Upper lobe of left lung (tissue), 6 donors: ENCODE data around the gene SAP130. TPM values are rescaled to one million over a fixed set of nuclear protein-coding genes. Genes with fewer than 3 reads are reported as not detected.

Experiments used
- ATAC-seq, 2 donors: fragments of 200-7000 bp; cut with Tn5 transposase; one replicate each; pipeline ENCODE4 v1.9.1; 2022; ENCODE audit warnings: mild to moderate bottlenecking in 2 of 2, moderate library complexity in 2 of 2; ENCODE audit not compliant: low FRiP score in 2 of 2
- DNase-seq, 2 donors: peaks; one replicate each; pipeline ENCODE4 v3.0.0-alpha.2; 2019 to 2020
- H3K27ac ChIP-seq, 4 donors: fragments of 200-600 bp; sonication (generic); one replicate each; pipeline ENCODE4 v1.5.1; 2016 to 2019
- H3K27me3 ChIP-seq, 4 donors: fragments of 200-600 bp; sonication (generic); one replicate each; pipeline ENCODE4 v1.5.1; 2017 to 2019
- H3K36me3 ChIP-seq, 4 donors: fragments of 200-600 bp; sonication (generic); one replicate each; pipeline ENCODE4 v1.5.1; 2016 to 2019
- H3K4me1 ChIP-seq, 4 donors: fragments of 200-600 bp; sonication (generic); one replicate each; pipeline ENCODE4 v1.5.1; 2018 to 2019
- H3K4me3 ChIP-seq, 4 donors: fragments of 200-600 bp; sonication (generic); one replicate each; pipeline ENCODE4 v1.5.1; 2017 to 2019; ENCODE audit warnings: mild to moderate bottlenecking in 2 of 4, moderate library complexity in 1 of 4
- H3K9me3 ChIP-seq, 4 donors: fragments of 200-600 bp; sonication (generic); one replicate each; pipeline ENCODE4 v1.5.1; 2018 to 2019
- CTCF ChIP-seq, 6 experiments: fragments of 450-650 bp in 4 of 6; fragments of 200-600 bp in 2 of 6; sonication (generic) in 2 of 6; IDR thresholded peaks; one replicate each; pipeline ENCODE4 v1.5.1; 2016 to 2019; ENCODE audit warnings: antibody characterized with exemption in 6 of 6
- EP300 ChIP-seq, 4 donors: sonication (generic); formaldehyde crosslinking; IDR thresholded peaks; one replicate each; pipeline ENCODE4 v1.5.1; 2017; ENCODE audit warnings: antibody characterized with exemption in 4 of 4, control low read depth in 2 of 4
- POLR2A ChIP-seq, 4 donors: fragments of 450-650 bp; IDR thresholded peaks; one replicate each; pipeline ENCODE4 v1.5.1; 2016 to 2017; ENCODE audit warnings: antibody characterized with exemption in 4 of 4, mild to moderate bottlenecking in 2 of 4
- POLR2AphosphoS5 ChIP-seq, 2 donors: sonication (generic); formaldehyde crosslinking; IDR thresholded peaks; one replicate each; pipeline ENCODE4 v1.5.1; 2017; ENCODE audit warnings: antibody characterized with exemption in 2 of 2
- WGBS, 2 donors: methylation state at CpG; one replicate each; pipeline ENCODE4 v1.1.5; 2017 to 2018; 5-methylcytosine and 5-hydroxymethylcytosine counted together
- total RNA-seq, 6 donors: library from RNA; depleted of rRNA in 4 of 6; stranded (reverse); fragments of >200 nt in 4 of 6; gene quantifications; one replicate each; pipeline versions ENCODE4 v1.1.0 to v1.2.1, GENCODE V29; 2016 to 2021
- donor health status: DM: no; HTN: no; CAD: no; lungs with moderate emphysema.
- donor health status: DM: no; HTN: yes; CAD: no; lungs with severe emphysema.

SAP130 gene
- total RNA-seq, 6 donors from 2014 or later: 9.8 to 20.7 (median 17.2) TPM

GRCh38 chr2:127985026-127985734, 42.7 kb downstream of the SAP130 start:
- H3K27ac ChIP-seq: no peak overlapping the region
- peaks cover 21 to 87% (median 57%) of the 10 kb centered on the region in 4 donors for H3K36me3 ChIP-seq
- 85 to 96% methylated on average over 6 of the region's 6 CpGs for WGBS, 2 donors
- DNase-seq: no peak
- no peak overlapping the region for H3K4me3 ChIP-seq
- H3K27me3 ChIP-seq: no peaks in the 10 kb centered on the region
- no peak for ATAC-seq
- no peaks in the 10 kb centered on the region for H3K9me3 ChIP-seq
- no peak for TF ChIP-seq POLR2AphosphoS5 (IDR thresholded peaks at IDR 0.05)
- TF ChIP-seq CTCF (IDR thresholded peaks at IDR 0.05): no peak
- TF ChIP-seq EP300 (IDR thresholded peaks at IDR 0.05): no peak
- no peak for TF ChIP-seq POLR2A (IDR thresholded peaks at IDR 0.05)
- no peaks in the 10 kb centered on the region for H3K4me1 ChIP-seq

- ATAC-seq (no peak), DNase-seq (no peak)
- TF ChIP-seq CTCF (IDR thresholded peaks at IDR 0.05) (no peak), EP300 (IDR thresholded peaks at IDR 0.05) (no peak), POLR2AphosphoS5 (IDR thresholded peaks at IDR 0.05) (no peak), POLR2A (IDR thresholded peaks at IDR 0.05) (no peak)
- H3K27me3 ChIP-seq: no peaks in the 10 kb centered on the region
- H3K36me3 ChIP-seq: peaks cover 21 to 85% (median 54%) of the 10 kb centered on the region in 4 donors
- no peaks in the 10 kb centered on the region for H3K4me1 ChIP-seq
- no peaks in the 10 kb centered on the region for H3K9me3 ChIP-seq
- 96% methylated on average over 3 of the region's 3 CpGs for WGBS, 2 donors
- H3K27ac ChIP-seq: no peak overlapping the region
- no peak overlapping the region for H3K4me3 ChIP-seq
Measured at GRCh38 chr2:127984551-127984950, 43.3 kb downstream of the SAP130 start.

GRCh38 chr2:127969446-127969845, 58.4 kb downstream of the SAP130 start:
- no peaks in the 10 kb centered on the region for H3K4me1 ChIP-seq
- ATAC-seq: no peak
- no peak overlapping the region for H3K27ac ChIP-seq
- no peak for DNase-seq
- no peak overlapping the region for H3K4me3 ChIP-seq
- no peaks in the 10 kb centered on the region for H3K9me3 ChIP-seq
- H3K36me3 ChIP-seq: peaks cover 0 to 65% (median 26%) of the 10 kb centered on the region in 4 donors
- H3K27me3 ChIP-seq: no peaks in the 10 kb centered on the region
- WGBS, 2 donors: 95 to 100% methylated on average over 4 of the region's 4 CpGs
- TF ChIP-seq CTCF (IDR thresholded peaks at IDR 0.05) (no peak), POLR2A (IDR thresholded peaks at IDR 0.05) (no peak), POLR2AphosphoS5 (IDR thresholded peaks at IDR 0.05) (no peak), EP300 (IDR thresholded peaks at IDR 0.05) (no peak)

GRCh38 chr2:127968610-127969339, 59.1 kb downstream of the SAP130 start:
- TF ChIP-seq CTCF (IDR thresholded peaks at IDR 0.05) (no peak), POLR2A (IDR thresholded peaks at IDR 0.05) (no peak), POLR2AphosphoS5 (IDR thresholded peaks at IDR 0.05) (no peak), EP300 (IDR thresholded peaks at IDR 0.05) (no peak)
- DNase-seq: no peak
- Histone ChIP-seq H3K27me3 (no peaks in the 10 kb centered on the region), H3K4me1 (no peaks in the 10 kb centered on the region), H3K36me3 (peaks cover 0 to 62% (median 26%) of the 10 kb centered on the region in 4 donors), H3K4me3 (no peak overlapping the region), H3K9me3 (no peaks in the 10 kb centered on the region), H3K27ac (no peak overlapping the region)
- 93 to 95% methylated on average over 11 of the region's 11 CpGs for WGBS, 2 donors
- no peak for ATAC-seq
